Kidney (tissue), 14 donors: ENCODE measurements around the gene KLK1. TPM values are rescaled to one million over a fixed set of nuclear protein-coding genes. Genes with fewer than 3 reads are reported as not detected.

Experiments
- DNase-seq, 5 donors: peaks; one replicate each; pipeline ENCODE4 v3.0.0-alpha.2; 2013 to 2020
- FAIRE-seq: peaks from 2 replicates; lab custom pipeline; 2012; peaks lifted over from hg19 to GRCh38; lab: Jason Lieb, UNC
- H3K27ac ChIP-seq, 2 donors: one replicate each; pipeline ENCODE4 v1.7.0; 2013; ENCODE audit warnings: low read depth in 2 of 2, low read length in 2 of 2, inconsistent platforms in 1 of 2
- H3K27me3 ChIP-seq: one replicate; pipeline ENCODE4 v1.7.1; 2013; ENCODE audit warnings: low read length, inconsistent platforms; ENCODE audit not compliant: control insufficient read depth, insufficient read depth
- H3K36me3 ChIP-seq, 3 donors: one replicate each; pipeline versions ENCODE4 v1.7.0 to v1.7.1; 2013; ENCODE audit warnings: low read length in 3 of 3, control low read depth in 1 of 3, inconsistent platforms in 1 of 3; ENCODE audit not compliant: insufficient read depth in 3 of 3, control insufficient read depth in 2 of 3
- H3K4me1 ChIP-seq, 3 donors: one replicate each; pipeline versions ENCODE4 v1.7.0 to v1.7.1; 2013; ENCODE audit warnings: low read length in 3 of 3, inconsistent platforms in 1 of 3, low read depth in 1 of 3; ENCODE audit not compliant: control insufficient read depth in 2 of 3, insufficient read depth in 2 of 3
- H3K4me3 ChIP-seq, 3 donors: one replicate each; pipeline versions ENCODE4 v1.7.0 to v1.8.1; 2013; ENCODE audit warnings: low read length in 3 of 3, control low read depth in 1 of 3, inconsistent platforms in 1 of 3
- H3K9ac ChIP-seq, 3 donors: one replicate each; pipeline versions ENCODE4 v1.7.0 to v1.7.1; 2013; ENCODE audit warnings: low read length in 3 of 3, control low read depth in 1 of 3, inconsistent platforms in 1 of 3
- H3K9me3 ChIP-seq, 3 donors: one replicate each; pipeline versions ENCODE4 v1.7.0 to v1.7.1; 2013; ENCODE audit warnings: low read length in 3 of 3, control low read depth in 1 of 3, inconsistent platforms in 1 of 3; ENCODE audit not compliant: control insufficient read depth in 2 of 3, insufficient read depth in 1 of 3
- intact Hi-C: fragments of 100-400 bp; cut with DNase I; formaldehyde crosslinking; loops from one replicate; pipeline ENCODE4 v1.11.1; 2022
- polyA plus RNA-seq: library from polyadenylated mRNA; stranded (reverse); fragments of 350-450 nt; fragmentation: Illumina TruSeq; extraction: RNeasy Lipid Tissue Mini Kit (QIAGEN cat#74804); gene quantifications from one replicate; pipeline ENCODE4 v1.2.3, GENCODE V29; 2014; ENCODE audit warnings: low read depth, low replicate concordance; ENCODE audit not compliant: insufficient read depth
- total RNA-seq: library from RNA; stranded (reverse); fragmentation: NEBNext Ultra II Directional; extraction: Animal tissue kit (Norgen Biotek cat#: 25700); gene quantifications from one replicate; pipeline ENCODE4 v1.2.1, GENCODE V29; 2021
- TF ChIP-seq, protein P1 (sequence below): IDR thresholded peaks from 3 replicates; pipeline ENCODE4 v1.5.1; 2012; ENCODE audit warnings: mild to moderate bottlenecking, moderate library complexity, borderline replicate concordance; ENCODE audit not compliant: insufficient read depth; ENCODE audit errors: extremely low read depth
- donor health status: control.
- donor health status: control.
- donor health status: control.
- donor health status: control.
- donor health status: control.
- donor health status: DM: yes; HTN: yes; CAD: no.
- donor health status: Normal renal cell carcinoma (clear cell type).

Gene KLK1
- total and polyA plus RNA-seq, 2 donors from 2014 or later = 0.41 to 827 TPM

GRCh38 chr19:50836543-50837195, 13.1 kb upstream of the KLK1 start:
- intact Hi-C loops = no loop called here
- Histone ChIP-seq H3K27ac (peak overlapping the region; percentile 43 to 84), H3K4me1 (peaks cover 0 to 11% (median 0%) of the 10 kb centered on the region in 3 donors), H3K9ac (peak overlapping the region in 1 of 3 donors; percentile 26), H3K36me3 (no peaks in the 10 kb centered on the region), H3K27me3 (no peaks in the 10 kb centered on the region), H3K4me3 (peak overlapping the region in 1 of 3 donors; percentile 63), H3K9me3 (no peaks in the 10 kb centered on the region)
- TF ChIP-seq, protein P1, sequence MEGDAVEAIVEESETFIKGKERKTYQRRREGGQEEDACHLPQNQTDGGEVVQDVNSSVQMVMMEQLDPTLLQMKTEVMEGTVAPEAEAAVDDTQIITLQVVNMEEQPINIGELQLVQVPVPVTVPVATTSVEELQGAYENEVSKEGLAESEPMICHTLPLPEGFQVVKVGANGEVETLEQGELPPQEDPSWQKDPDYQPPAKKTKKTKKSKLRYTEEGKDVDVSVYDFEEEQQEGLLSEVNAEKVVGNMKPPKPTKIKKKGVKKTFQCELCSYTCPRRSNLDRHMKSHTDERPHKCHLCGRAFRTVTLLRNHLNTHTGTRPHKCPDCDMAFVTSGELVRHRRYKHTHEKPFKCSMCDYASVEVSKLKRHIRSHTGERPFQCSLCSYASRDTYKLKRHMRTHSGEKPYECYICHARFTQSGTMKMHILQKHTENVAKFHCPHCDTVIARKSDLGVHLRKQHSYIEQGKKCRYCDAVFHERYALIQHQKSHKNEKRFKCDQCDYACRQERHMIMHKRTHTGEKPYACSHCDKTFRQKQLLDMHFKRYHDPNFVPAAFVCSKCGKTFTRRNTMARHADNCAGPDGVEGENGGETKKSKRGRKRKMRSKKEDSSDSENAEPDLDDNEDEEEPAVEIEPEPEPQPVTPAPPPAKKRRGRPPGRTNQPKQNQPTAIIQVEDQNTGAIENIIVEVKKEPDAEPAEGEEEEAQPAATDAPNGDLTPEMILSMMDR = no peak
- no peak for DNase-seq
- FAIRE-seq = no peak

DNA sequence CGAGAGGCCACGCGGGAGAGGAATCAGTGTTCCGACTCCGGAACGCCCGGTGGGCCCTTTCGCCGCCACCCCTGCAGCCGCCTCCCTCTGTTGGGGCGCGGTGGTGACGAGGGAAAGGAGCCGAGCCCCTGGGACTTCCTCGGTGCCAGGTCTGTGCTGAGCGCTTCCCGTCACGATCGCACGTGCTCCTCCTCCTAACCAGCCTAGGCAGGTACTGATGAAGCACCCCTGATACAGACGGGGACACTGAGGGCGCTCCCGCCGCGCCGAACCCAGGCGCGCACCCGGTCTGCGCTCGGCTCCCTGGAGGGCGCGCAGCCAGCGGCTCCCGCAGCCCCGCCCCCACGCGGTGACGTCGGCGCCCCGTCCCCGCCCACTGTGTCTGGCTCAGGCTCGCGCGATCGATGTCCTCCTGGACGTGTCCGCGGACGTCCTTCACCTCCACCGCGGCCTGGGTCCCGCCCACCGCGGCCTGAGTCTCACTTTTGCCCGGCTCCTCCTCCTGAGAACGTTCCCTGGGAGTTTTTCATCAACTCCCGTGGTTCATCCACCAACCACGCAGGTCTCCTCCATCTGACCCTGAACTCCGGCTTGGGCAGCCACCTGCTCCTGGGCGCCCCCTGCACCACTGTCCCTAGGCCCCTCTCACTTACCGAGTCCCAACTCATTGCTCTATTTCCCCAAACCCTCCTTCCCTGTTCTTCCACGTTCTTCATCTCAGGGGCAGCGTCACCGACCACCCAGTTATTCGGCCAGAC, 12.4 kb upstream of the KLK1 start:
- Histone ChIP-seq H3K9ac (peak overlapping the region; percentile 22 to 55 (median 29)), H3K36me3 (no peaks in the 10 kb centered on the region), H3K27me3 (no peaks in the 10 kb centered on the region), H3K27ac (peak overlapping the region; percentile 43 to 84), H3K4me1 (peaks cover 0 to 13% (median 0%) of the 10 kb centered on the region in 3 donors), H3K4me3 (peak overlapping the region; percentile 60 to 63 (median 63)), H3K9me3 (no peaks in the 10 kb centered on the region)
- no peak for FAIRE-seq
- TF ChIP-seq, protein P1 = no peak
- intact Hi-C loops = no loop called here
- peak in 4 of 5 donors; percentile 87 to 92 (median 88) for DNase-seq

DNA sequence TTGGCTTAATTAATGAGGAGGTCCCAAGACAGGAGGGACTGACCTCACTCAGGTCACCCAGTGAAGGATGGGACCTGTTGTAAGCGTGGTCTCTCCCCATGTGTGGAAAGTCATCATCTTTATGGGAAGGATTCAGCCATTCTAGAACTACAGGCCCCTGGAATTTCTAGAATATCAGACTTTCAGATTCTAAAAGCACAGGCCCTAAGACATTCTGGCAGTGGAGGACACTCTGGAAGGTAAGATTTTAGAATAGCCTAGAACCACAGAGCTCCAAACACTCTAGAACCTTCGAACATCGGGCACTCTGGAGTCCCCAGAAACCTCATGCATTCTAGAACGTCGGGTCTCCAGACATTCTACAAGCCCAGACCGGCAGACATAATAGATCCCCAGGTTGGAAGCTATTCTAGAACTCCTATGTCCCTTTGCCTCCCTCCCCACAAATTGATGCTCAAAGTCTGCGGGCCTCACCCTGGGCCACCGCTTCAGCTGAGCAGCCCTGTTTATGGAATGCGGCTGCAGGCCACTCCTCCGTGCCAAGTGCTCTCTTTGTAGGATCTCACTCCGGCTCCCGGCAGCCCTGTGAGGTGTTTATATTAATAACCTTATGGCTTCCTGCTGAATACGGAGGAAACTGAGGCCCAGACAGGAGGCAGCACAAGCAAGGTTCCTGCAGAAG, 11.7 kb upstream of the KLK1 start:
- Histone ChIP-seq H3K27ac (peak overlapping the region; percentile 32 to 47), H3K4me3 (peak overlapping the region; percentile 60 to 63 (median 63)), H3K9me3 (no peaks in the 10 kb centered on the region), H3K4me1 (peaks cover 0 to 15% (median 0%) of the 10 kb centered on the region in 3 donors), H3K27me3 (no peaks in the 10 kb centered on the region), H3K36me3 (no peaks in the 10 kb centered on the region), H3K9ac (peak overlapping the region in 2 of 3 donors; percentile 22 to 29)
- TF ChIP-seq, protein P1 = no peak
- DNase-seq (peak in 3 of 5 donors; percentile 26 to 49 (median 42)), FAIRE-seq (no peak)
- intact Hi-C loops = no loop called here
